Jurkat, Clone E6-1 (cell line): ENCODE measurements around the gene TUBD1.
"Not testable (repeated sequence)": the region's sequence is repeated elsewhere in the genome, so short reads cannot be mapped to it uniquely, and the experiment has no call there.

Experiments used
- DNase-seq: peaks from one replicate; pipeline ENCODE4 v3.0.0-alpha.2; 2011; ENCODE audit warnings: low read depth, low spot score
- H3K4me3 ChIP-seq: 2 replicates; pipeline ENCODE4 v1.5.1; 2011; ENCODE audit warnings: mild to moderate bottlenecking, low read length, control low read depth, moderate library complexity

Gene TUBD1

GRCh38 chr17:59848778-59849177, 44.0 kb downstream of the TUBD1 start:
- no peak for DNase-seq
- H3K4me3 ChIP-seq: no peak overlapping the region

DNA sequence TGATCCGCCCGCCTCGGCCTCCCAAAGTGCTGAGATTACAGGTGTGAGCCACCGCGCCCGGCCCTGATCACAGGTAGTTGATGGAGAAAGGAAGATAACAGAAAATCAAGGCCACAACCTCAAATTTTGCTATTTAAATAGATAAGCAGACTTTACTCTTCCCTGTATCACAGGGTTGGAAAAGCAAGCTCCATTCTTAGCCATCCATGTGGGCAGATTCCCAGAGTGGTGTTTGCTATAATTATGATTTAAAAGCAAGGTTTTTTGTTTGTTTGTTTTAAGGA, 44.4 kb downstream of the TUBD1 start:
- H3K4me3 ChIP-seq: no peak overlapping the region
- DNase-seq: no peak

DNA sequence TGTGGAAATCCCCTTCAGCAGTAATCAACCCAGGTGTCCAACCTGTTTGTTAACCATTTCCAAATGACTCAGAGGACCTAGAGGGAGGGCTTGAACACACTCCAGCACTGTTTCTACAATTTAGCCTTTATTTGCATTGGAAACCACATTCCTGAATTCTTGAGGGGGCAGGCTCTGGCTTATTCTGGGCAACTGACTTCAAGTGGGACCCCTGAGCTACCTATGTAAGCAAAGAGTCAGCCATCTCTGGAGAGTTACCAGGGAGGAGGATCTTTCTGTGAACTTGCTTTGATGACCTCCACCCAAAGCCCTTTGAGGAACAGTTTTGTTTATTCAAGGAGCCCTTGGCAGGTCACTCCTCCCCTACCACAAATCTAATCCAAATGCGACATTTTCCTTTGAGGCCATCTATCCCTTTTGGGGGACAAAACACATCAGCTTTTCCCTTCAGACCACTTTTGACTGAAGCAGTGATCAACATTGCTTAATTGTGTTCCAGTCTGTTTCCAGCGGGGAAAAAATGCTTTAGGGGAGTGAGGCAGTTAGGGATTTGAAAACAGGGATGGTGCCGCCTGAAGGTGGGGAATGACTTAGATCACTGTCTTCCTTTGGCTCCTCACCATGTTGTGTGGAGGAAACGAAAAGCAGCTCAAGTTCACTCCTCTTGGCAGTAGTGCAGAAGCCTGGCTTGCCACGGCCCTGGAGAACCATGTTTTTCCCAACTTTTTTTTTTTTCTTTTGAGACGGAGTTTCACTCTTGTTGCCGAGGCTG, 46.2 kb downstream of the TUBD1 start:
- DNase-seq: no peak
- no peak overlapping the region for H3K4me3 ChIP-seq

GRCh38 chr17:59845595-59846393, 46.9 kb downstream of the TUBD1 start:
- no peak for DNase-seq
- H3K4me3 ChIP-seq: no peak overlapping the region

GRCh38 chr17:59844884-59845594, 47.7 kb downstream of the TUBD1 start:
- H3K4me3 ChIP-seq: no peak overlapping the region
- DNase-seq: no peak

DNA sequence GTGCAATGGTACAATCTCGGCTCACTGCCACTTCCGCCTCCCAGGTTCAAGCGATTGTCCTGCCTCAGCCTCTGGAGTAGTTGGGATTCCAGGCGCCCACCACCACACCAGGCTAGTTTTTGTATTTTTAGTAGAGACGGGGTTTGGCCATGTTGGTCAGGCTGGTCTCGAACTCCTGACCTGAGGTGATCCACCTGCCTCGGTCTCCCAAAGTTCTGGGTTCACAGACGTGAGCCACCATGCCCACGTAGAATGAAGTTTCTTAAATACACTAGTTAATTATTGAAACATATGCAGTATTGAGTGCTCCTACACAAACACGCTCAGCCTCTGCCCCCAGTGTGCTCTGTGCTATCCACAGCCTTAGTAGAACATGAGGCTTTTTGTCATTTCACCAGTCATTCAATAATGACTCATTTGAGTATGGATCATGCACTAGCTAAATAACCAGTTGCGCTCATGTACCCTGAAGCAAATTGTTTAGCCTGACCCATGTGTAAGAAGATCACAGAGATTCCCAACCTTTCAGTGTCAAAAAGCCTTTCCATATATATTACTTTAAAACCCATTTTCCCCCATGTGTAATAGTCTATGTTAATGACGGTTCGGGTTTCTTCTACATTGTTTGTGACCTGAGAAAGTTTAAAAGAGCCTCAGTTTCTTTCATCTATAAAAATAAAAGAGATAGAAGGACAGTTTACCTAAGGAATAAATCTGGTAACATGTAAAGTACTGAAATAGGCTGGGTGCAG, 49.7 kb downstream of the TUBD1 start:
- no peak for DNase-seq
- H3K4me3 ChIP-seq: no peak overlapping the region

DNA sequence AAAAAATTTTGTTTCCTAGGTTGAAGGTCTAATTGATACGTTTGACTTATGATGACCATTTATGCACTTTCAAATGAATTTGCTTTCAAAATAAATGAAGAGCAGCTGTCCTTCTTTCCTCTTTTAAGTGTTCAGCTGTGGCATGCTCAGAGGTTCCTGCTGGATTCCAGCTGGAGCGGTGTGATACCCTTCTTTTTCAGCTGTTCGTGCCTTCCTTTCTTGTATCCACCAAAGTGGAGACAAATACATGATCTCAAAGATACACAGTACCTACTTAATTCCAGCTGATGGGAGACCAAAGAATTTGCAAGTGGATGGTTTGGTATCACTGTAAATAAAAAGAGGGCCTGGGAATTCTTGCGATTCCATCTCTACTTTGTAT, 50.9 kb downstream of the TUBD1 start:
- DNase-seq, H3K4me3 ChIP-seq: not testable (repeated sequence)

GRCh38 chr17:59841091-59841881, 51.5 kb downstream of the TUBD1 start:
- DNase-seq, H3K4me3 ChIP-seq: not testable (repeated sequence)

DNA sequence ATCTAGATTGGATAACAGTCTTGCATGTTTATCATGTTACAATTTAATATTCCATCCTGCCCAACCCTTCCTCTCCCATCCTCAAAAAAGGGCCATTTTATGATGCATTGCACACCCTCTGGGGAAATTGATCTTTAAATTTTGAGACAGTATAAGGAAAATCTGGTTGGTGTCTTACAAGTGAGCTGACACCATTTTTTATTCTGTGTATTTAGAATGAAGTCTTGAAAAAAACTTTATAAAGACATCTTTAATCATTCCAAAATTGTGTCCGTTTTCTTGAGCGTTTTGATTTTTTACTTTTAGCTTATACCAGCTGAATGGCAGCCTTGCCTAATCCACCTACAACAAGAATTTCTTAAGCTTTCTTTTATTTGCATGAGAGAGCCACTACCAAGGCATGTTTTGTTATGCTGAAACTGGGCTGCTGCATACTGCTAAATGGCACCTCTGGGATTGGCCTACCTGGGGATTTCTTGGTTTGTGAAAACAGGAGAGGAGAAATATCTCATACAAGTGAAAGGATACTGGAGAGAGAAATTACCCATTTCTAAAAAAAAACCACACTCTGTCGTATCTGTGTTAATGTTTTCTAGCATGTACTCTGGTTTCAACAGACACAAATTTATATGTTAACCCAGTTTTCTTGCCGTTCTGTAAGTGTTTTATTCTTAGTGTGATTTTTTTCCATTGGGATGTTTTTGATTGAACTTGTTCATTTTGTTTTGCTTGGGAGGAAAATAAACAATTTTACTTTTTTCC, 52.2 kb downstream of the TUBD1 start:
- DNase-seq: no peak
- no peak overlapping the region for H3K4me3 ChIP-seq

DNA sequence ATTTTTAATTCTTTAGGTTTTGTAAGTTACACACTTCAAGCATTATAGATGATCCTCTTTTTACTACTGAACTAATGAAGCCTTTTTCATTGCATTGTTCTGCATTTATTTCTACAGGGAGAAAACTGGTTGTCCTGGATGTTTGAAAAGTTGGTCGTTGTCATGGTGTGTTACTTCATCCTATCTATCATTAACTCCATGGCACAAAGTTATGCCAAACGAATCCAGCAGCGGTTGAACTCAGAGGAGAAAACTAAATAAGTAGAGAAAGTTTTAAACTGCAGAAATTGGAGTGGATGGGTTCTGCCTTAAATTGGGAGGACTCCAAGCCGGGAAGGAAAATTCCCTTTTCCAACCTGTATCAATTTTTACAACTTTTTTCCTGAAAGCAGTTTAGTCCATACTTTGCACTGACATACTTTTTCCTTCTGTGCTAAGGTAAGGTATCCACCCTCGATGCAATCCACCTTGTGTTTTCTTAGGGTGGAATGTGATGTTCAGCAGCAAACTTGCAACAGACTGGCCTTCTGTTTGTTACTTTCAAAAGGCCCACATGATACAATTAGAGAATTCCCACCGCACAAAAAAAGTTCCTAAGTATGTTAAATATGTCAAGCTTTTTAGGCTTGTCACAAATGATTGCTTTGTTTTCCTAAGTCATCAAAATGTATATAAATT, 53.0 kb downstream of the TUBD1 start:
- no peak for DNase-seq
- no peak overlapping the region for H3K4me3 ChIP-seq

DNA sequence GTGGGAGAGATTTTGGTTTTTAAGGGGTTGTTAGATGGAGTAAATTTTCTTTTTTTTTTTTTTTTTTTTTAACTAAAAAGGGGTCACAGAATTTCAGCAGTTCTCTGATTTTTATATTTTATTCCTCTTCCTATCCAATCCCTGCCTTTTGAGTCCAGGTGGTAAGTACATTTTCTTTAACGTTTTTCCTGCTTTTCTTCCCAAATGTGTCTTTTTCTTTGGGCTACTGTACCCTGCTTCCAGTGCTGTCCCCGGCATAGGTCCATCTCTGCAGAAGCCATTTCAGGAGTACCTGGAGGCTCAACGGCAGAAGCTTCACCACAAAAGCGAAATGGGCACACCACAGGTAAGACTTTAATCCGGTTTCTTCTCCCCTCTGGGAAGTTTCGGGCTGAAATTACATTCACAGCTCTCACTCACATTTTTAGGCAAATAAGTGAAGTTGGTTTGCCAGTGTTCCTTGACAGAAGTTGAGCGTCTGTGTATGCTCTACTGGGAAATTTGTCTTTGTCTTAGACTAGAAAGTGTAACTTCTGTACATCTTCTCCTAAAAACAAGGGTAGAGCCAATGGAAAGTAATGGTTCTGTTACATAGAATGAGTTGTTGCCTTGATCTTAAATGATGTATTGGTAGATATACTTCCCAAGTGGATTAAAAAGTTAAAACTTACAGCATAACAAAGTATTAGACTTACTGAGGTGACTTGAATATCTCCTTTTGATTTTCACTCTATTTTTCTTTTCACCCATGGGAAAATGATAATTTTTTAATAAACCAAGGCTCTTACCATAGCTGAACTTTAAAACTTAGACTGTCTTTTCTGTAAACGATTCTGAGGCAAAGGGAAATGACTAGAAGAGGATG, 54.5 kb downstream of the TUBD1 start:
- no peak for DNase-seq
- H3K4me3 ChIP-seq: no peak overlapping the region

GRCh38 chr17:59837308-59838051, 55.3 kb downstream of the TUBD1 start:
- DNase-seq: peak; percentile 43
- H3K4me3 ChIP-seq: no peak overlapping the region

- no peak overlapping the region for H3K4me3 ChIP-seq
- DNase-seq: no peak
Measured at GRCh38 chr17:59832883-59833379, 59.8 kb downstream of the TUBD1 start.

- DNase-seq: no peak
- H3K4me3 ChIP-seq: no peak overlapping the region
Measured at GRCh38 chr17:59830846-59831486, 61.8 kb downstream of the TUBD1 start.

DNA sequence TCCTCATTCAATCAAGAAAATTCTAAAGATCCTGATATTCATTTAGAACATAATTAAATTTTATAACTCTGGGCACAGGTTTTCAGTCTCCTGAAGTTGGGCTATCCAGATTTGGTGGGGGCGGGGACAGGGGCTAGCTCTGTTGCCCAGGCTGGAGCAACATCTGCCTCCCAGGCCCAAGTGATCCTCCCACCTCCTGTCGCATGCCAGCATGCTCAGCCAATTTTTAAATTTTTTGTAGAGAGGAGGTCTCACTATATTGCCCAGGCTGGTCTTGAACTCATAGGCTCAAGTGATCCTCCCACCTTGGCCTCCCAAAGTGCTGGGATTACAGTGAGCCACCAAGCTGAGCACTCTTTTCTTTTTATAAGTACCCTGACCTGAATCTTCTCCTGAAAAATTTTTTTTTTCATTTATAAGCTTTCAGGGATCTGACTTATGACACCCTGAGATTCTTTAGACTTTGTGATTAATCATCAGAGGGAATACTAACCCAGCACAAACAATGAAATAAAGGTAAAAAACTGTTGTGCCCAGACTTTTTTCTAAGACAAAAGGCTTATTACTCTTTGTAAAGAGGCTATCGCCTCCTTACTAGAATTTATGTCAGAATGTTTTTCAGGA, 62.6 kb downstream of the TUBD1 start:
- no peak overlapping the region for H3K4me3 ChIP-seq
- DNase-seq: no peak
